Thoracic aorta (tissue), 2 donors: ENCODE measurements around the gene TIMM22. TPM values are rescaled to one million over a fixed set of nuclear protein-coding genes. Genes with fewer than 3 reads are reported as not detected.
A peak's percentile ranks its signal among the peaks of the same experiment; 100 is the strongest.
"Not testable (repeated sequence)": the region's sequence is repeated elsewhere in the genome, so short reads cannot be mapped to it uniquely, and the experiment has no call there.

Source experiments
- ATAC-seq: fragments of 150-250 bp; one replicate; pipeline ENCODE4 v1.8.0; 2017; ENCODE audit warnings: low read depth; ENCODE audit not compliant: insufficient number of reproducible peaks, low FRiP score
- DNase-seq: peaks from one replicate; pipeline ENCODE4 v3.0.0-alpha.2; 2020; ENCODE audit warnings: low spot score
- H3K27ac ChIP-seq, 2 donors: fragments of 200-600 bp; sonication (generic); 1 replicate in 1 of 2; 2 replicates in 1 of 2; pipeline ENCODE4 v1.5.1; 2016; ENCODE audit warnings: mild to moderate bottlenecking in 2 of 2, moderate library complexity in 2 of 2
- H3K27me3 ChIP-seq: fragments of 200-600 bp; sonication (generic); replicated peaks from 2 replicates; pipeline ENCODE4 v1.6.0; 2016; ENCODE audit warnings: mild to moderate bottlenecking; ENCODE audit not compliant: insufficient read depth
- H3K36me3 ChIP-seq: fragments of 200-600 bp; sonication (generic); one replicate; pipeline ENCODE4 v1.5.1; 2016
- H3K4me1 ChIP-seq, 2 donors: fragments of 200-600 bp; sonication (generic); 1 replicate in 1 of 2; 2 replicates in 1 of 2; pipeline versions ENCODE4 v1.5.1 to v1.6.0; 2016; ENCODE audit warnings: low read depth in 2 of 2, mild to moderate bottlenecking in 1 of 2; ENCODE audit not compliant: control insufficient read depth in 1 of 2
- H3K4me3 ChIP-seq: fragments of 200-600 bp; sonication (generic); 2 replicates; pipeline ENCODE4 v1.5.1; 2016; ENCODE audit warnings: mild to moderate bottlenecking
- H3K9me3 ChIP-seq: fragments of 200-600 bp; sonication (generic); 2 replicates; pipeline ENCODE4 v1.5.1; 2016
- CTCF ChIP-seq: fragments of 200-600 bp; sonication (generic); IDR thresholded peaks from one replicate; pipeline ENCODE4 v1.5.1; 2019; ENCODE audit warnings: antibody characterized with exemption
- total RNA-seq, 2 donors: library from RNA; depleted of rRNA; stranded (reverse); fragments of >200 nt; gene quantifications; one replicate each; pipeline versions ENCODE4 v1.1.0 to v1.2.3, GENCODE V29; 2016

Gene TIMM22
- total RNA-seq, 2 donors from 2014 or later = 12.6 to 13.0 TPM

- H3K36me3 ChIP-seq = peaks cover 12% of the 10 kb centered on the region
- ATAC-seq = no peak
- peak overlapping the region; percentile 95 for H3K27ac ChIP-seq
- H3K27me3 ChIP-seq = no peaks in the 10 kb centered on the region
- H3K9me3 ChIP-seq = no peaks in the 10 kb centered on the region
- DNase-seq = no peak
- no peak for TF ChIP-seq CTCF
- no peak overlapping the region for H3K4me3 ChIP-seq
- peaks cover 35 to 71% of the 10 kb centered on the region in 2 donors for H3K4me1 ChIP-seq
Measured at GRCh38 chr17:1045456-1045855, 48.5 kb downstream of the TIMM22 start.

- peak; percentile 81 for DNase-seq
- H3K27me3 ChIP-seq = no peaks in the 10 kb centered on the region
- TF ChIP-seq CTCF = peak; percentile 65
- H3K36me3 ChIP-seq = peaks cover 12% of the 10 kb centered on the region
- no peaks in the 10 kb centered on the region for H3K9me3 ChIP-seq
- peak; percentile 78 for ATAC-seq
- peak overlapping the region; percentile 47 for H3K4me3 ChIP-seq
- H3K27ac ChIP-seq = peak overlapping the region; percentile 95
- H3K4me1 ChIP-seq = peaks cover 35 to 70% of the 10 kb centered on the region in 2 donors
Measured at GRCh38 chr17:1047177-1047878, 50.4 kb downstream of the TIMM22 start.

- Histone ChIP-seq H3K9me3 (no peaks in the 10 kb centered on the region), H3K4me1 (peaks cover 34 to 63% of the 10 kb centered on the region in 2 donors), H3K27me3 (no peaks in the 10 kb centered on the region), H3K27ac (peak overlapping the region; percentile 95), H3K4me3 (peak overlapping the region; percentile 47), H3K36me3 (peaks cover 12% of the 10 kb centered on the region)
- TF ChIP-seq CTCF = no peak
- no peak for DNase-seq
- ATAC-seq = no peak
Measured at GRCh38 chr17:1047879-1048470, 51.0 kb downstream of the TIMM22 start.

GRCh38 chr17:1048516-1049115, 51.7 kb downstream of the TIMM22 start:
- H3K4me1 ChIP-seq = peaks cover 28 to 57% of the 10 kb centered on the region in 2 donors
- not testable (repeated sequence) for H3K4me3 ChIP-seq, H3K27me3 ChIP-seq, ATAC-seq, H3K9me3 ChIP-seq, DNase-seq
- peaks cover 15% of the 10 kb centered on the region for H3K36me3 ChIP-seq
- H3K27ac ChIP-seq = peak overlapping the region; percentile 95

GRCh38 chr17:1049446-1050225, 52.7 kb downstream of the TIMM22 start:
- Histone ChIP-seq H3K27ac (no peak overlapping the region), H3K4me1 (peaks cover 21 to 47% of the 10 kb centered on the region in 2 donors)

More at GRCh38 chr17:1049446-1050225, 52.7 kb downstream of the TIMM22 start:
- TF ChIP-seq CTCF = no peak
- Histone ChIP-seq H3K4me3 (no peak overlapping the region), H3K27me3 (no peaks in the 10 kb centered on the region), H3K9me3 (no peaks in the 10 kb centered on the region), H3K36me3 (peaks cover 22% of the 10 kb centered on the region)
- DNase-seq (no peak), ATAC-seq (no peak)
